Peyer's patch (tissue), 4 donors: ENCODE results near the gene RXRG.

Experiments
- POLR2A ChIP-seq, 2 donors: fragments of 450-650 bp; IDR thresholded peaks; one replicate each; pipeline ENCODE4 v1.5.1; 2017; ENCODE audit warnings: antibody characterized with exemption in 2 of 2, mild to moderate bottlenecking in 2 of 2, moderate library complexity in 2 of 2
- TF ChIP-seq, protein P1 (sequence below), 6 experiments: fragments of 450-650 bp in 4 of 6; fragments of 200-600 bp in 2 of 6; sonication (generic) in 1 of 6; IDR thresholded peaks; one replicate each; pipeline ENCODE4 v1.5.1; 2017 to 2019; ENCODE audit warnings: antibody characterized with exemption in 6 of 6, mild to moderate bottlenecking in 3 of 6, moderate library complexity in 1 of 6

DNA sequence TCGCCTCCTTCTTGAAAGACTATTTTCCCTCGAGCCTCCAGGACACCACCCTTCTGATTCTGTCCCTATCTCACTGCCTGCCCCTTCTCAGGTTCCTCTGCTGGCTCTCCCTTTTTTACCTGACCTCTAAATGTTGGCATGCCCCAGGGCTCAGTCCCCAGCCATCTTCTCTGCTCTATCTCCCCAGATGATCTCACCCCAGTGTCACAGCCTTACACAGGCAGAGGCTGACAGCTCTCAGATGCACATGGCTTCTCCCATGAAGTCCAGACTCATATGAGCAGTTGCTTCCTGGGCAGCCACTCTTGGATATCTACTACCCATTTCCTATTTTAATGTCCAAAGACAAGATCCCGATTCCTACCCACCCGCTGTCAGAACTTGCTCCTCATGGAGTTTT is 37.5 kb downstream of the RXRG start:
- TF ChIP-seq, protein P1, sequence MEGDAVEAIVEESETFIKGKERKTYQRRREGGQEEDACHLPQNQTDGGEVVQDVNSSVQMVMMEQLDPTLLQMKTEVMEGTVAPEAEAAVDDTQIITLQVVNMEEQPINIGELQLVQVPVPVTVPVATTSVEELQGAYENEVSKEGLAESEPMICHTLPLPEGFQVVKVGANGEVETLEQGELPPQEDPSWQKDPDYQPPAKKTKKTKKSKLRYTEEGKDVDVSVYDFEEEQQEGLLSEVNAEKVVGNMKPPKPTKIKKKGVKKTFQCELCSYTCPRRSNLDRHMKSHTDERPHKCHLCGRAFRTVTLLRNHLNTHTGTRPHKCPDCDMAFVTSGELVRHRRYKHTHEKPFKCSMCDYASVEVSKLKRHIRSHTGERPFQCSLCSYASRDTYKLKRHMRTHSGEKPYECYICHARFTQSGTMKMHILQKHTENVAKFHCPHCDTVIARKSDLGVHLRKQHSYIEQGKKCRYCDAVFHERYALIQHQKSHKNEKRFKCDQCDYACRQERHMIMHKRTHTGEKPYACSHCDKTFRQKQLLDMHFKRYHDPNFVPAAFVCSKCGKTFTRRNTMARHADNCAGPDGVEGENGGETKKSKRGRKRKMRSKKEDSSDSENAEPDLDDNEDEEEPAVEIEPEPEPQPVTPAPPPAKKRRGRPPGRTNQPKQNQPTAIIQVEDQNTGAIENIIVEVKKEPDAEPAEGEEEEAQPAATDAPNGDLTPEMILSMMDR (IDR thresholded peaks at IDR 0.05), result no peak
- no peak for TF ChIP-seq POLR2A (IDR thresholded peaks at IDR 0.05)
